ENCODE measurements around the gene SGTA. TPM values are rescaled to one million over a fixed set of nuclear protein-coding genes. Genes with fewer than 3 reads are reported as not detected.

Gene SGTA
- total and polyA plus RNA-seq, 9 of the 15 experiments (the other 6 are each of a cell fraction or from before 2014, with no cell fraction given), result 1.4 to 110 (median 49.9) TPM

GRCh38 chr19:2782936-2783780 is at the start of gene SGTA (continued):
- peak; percentile 85 for TF ChIP-seq ZBTB2 (IDR thresholded peaks at IDR 0.05)
- no peak for TF ChIP-seq ZFP30 (CRISPR knock-in tag; IDR thresholded peaks at IDR 0.05; ENCODE audit: borderline replicate concordance)
- TF ChIP-seq ID3 (CRISPR knock-in tag; IDR thresholded peaks at IDR 0.05), result no peak
- peak; percentile 85 for TF ChIP-seq ID3 (tag; IDR thresholded peaks at IDR 0.05)
- TF ChIP-seq ZBTB34 (CRISPR knock-in tag; IDR thresholded peaks at IDR 0.05), result no peak
- TF ChIP-seq ZNF232 (CRISPR knock-in tag; IDR thresholded peaks at IDR 0.05), result peak; percentile 98
- TF ChIP-seq KLF1 (tag; IDR thresholded peaks at IDR 0.05), result peak; percentile 25; the same call in 1 of the 2 replicates
- no peak for TF ChIP-seq ZSCAN32 (CRISPR knock-in tag; IDR thresholded peaks at IDR 0.05)
- peak; percentile 76; the same call in 1 of the 2 replicates for TF ChIP-seq ZNF589 (CRISPR knock-in tag; IDR thresholded peaks at IDR 0.05; ENCODE audit: low read depth)
- TF ChIP-seq SIX5 (IDR thresholded peaks at IDR 0.05; ENCODE audit: borderline replicate concordance in 1 of 2, insufficient read depth in 1 of 2, low read depth in 1 of 2, low read length in 2 of 2), result peak in 1 of 2 experiments; percentile 29; a peak in 1 of 4 replicates
- TF ChIP-seq KDM4B (IDR thresholded peaks at IDR 0.05; ENCODE audit: borderline replicate concordance in 2 of 2, low read depth in 1 of 2), result peak in 1 of 2 experiments; percentile 70; a peak in 1 of 4 replicates
- TF ChIP-seq ZFP91 (CRISPR knock-in tag; IDR thresholded peaks at IDR 0.05), result 0 out of 2 replicates have a peak, but pooled peaks have one; percentile 50
- TF ChIP-seq MEF2A (IDR thresholded peaks at IDR 0.05; ENCODE audit: control insufficient read depth, low read depth, low read length), result 0 out of 2 replicates have a peak, but pooled peaks have one; percentile 14
- peak; percentile 85 for TF ChIP-seq NBN (IDR thresholded peaks at IDR 0.05; ENCODE audit: low read depth)
- TF ChIP-seq STAG1 (CRISPR knock-in tag; IDR thresholded peaks at IDR 0.05; ENCODE audit: borderline replicate concordance), result peak; percentile 84; the same call in 1 of the 2 replicates
- no peak for TF ChIP-seq HSF4 (CRISPR knock-in tag; IDR thresholded peaks at IDR 0.05; ENCODE audit: borderline replicate concordance)
- no peak for TF ChIP-seq RBM15 (IDR thresholded peaks at IDR 0.05; ENCODE audit: insufficient read depth, low read length)

Data from K562 (cell line).